ENCODE measurements around the gene ZNF479.
"Not testable (repeated sequence)": the region's sequence is repeated elsewhere in the genome, so short reads cannot be mapped to it uniquely, and the experiment has no call there.

The ZNF479 gene

DNA sequence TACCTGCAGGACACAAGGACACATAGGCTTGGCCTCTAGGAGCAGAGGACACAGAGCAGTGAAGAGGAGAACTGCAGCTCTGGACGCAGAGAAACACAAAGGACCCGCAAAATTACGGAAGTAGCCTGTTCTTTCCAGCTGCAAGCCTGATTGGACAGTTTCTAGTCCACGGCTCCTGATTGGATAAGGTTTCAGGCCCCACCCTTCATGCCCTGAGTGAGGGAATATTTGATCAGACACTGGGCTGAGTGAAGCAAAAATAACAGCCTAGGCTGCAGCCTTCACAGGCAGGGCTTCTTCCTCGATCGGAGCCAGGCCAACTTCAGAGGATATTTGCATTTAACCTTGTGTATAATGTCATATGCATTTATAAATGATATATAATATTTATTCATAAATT is at the start of gene ZNF479:
ZNF479 (minus strand) TSS at position 101 of the 400 bp plus-strand sequence. CDS start 112 bp downstream, outside the sequence.
- not testable (repeated sequence) for FAIRE-seq

DNA sequence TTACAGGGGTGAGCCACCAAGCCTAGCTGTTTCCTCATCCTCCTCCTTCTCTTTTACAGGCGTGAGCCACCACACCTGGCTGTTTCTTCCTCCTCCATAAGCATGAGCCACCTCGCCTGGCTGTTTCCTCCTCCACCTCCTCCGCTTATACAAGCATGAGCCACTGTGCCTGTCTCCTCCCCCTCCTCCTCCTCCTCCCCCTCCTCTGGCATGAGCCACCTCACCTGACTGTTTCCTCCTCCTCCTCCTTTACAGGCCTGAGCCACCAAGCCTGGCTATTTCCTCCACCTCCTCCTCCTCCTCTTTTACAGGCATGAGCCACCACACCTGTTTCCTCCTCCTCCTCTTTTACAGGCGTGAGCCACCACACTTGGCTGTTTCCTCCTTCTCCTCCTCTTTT is 49.8 kb upstream of the ZNF479 start:
- no peak for FAIRE-seq

DNA sequence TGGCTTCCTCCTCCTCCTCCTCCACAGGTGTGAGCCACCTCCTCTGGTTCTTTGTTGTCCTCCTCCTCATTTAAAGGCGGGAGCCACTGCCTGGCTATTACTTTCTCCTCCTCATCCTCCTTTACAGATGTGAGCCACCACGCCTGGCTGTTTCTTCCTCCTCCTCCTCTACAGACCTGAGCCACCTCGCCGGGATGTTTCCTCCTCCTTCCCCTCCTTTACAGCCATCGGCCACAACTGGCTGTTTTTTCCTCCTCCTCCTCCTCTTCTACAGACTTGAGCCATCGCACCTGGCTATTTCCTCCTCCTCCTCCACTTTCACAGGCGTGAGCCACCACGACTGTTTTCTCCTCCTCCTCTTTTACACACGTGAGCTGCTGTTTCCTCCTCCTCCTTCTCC is 49.0 kb upstream of the ZNF479 start:
- no peak for FAIRE-seq

DNA sequence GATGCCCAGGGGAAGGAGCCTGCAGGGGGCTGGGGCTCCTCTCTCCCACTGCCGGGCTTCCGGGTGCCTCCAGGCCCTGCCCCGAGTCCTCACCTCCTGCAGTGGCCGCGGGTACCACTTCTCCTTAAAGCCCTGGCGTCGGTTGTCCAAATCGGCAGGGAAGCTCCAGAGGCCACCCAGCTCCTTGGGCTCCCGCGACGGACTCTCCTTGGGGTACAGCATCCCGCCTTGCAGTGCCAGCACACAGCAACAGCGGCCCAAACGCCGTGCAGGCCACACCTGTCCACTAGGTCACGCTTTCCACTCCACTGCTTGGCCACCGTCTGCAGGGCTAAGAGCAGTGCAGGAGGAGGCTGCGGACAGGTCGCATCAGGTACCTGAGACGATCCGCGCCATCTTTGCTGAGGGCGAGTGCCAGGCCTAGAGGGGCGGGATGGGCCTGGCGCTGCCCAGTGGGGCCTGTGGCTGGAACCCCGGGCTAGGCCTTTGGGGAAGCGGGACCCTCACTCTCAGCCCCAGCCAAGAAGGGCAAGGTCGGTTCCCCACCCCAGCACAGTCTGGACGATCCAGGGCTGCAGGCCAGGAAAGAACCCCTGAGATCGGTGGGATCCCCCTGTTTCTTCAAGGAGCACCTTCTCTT is 47.7 kb upstream of the ZNF479 start:
- no peak for FAIRE-seq

DNA sequence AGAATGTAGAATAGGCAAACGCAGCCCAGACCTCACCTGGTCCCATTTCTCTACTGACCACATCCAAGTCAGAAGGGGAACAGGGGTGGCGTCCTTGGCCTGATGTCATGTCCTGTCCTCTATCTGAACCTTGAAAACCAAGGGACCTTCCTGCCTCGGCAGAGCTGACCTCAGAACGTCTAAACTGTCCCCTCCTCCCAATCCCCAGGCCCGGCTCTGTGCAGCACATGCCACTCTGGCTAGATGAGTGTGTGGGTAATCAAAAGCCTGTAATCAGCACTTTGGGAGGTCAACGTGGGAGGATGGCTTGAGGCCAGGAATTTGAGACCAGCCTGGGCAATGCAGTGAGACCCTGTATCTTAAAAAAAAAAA is 46.5 kb upstream of the ZNF479 start:
- FAIRE-seq: no peak

DNA sequence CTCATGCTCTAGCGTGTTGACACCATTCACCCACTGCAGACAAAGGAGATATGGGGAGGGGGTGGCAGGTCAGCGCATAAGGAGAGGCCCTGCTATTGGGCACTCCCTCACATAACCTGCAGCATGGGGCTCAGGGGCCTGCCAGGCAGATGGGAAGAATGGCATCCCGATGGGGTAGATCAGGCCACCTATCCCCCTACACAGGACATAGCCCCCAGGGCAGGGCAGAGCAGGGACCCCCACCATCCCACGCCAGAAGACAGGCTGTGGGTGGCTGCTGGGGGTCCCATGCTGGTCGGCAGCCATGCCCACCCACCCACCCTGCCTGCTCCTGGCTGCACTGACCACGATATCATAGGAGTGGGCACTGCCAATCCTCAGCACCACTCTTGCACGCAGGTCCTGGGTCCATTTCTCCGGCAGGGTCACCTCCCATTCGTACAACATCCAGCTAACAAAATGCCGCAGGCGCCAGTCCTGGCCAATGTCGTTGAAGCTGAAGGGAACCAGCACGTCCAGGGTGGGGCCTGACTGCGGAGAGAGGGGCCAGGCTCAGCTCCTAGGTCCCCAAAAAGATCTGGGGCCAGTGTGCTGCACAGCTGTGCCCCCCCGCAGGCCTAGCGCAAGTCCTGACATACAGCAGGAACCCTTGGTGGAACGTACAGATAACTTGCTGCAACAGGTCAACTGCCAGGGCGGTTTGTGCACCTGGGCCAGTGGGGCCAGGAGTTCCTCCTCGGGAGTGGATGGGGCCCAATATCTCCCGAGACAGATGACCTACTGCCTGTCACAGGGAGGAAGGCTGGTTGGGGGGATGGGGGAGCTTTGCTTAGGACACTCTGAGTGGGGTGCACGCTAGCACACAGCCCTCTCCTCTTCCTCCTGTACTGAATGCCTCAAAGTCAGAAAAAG is 45.9 kb upstream of the ZNF479 start:
- no peak for FAIRE-seq

DNA sequence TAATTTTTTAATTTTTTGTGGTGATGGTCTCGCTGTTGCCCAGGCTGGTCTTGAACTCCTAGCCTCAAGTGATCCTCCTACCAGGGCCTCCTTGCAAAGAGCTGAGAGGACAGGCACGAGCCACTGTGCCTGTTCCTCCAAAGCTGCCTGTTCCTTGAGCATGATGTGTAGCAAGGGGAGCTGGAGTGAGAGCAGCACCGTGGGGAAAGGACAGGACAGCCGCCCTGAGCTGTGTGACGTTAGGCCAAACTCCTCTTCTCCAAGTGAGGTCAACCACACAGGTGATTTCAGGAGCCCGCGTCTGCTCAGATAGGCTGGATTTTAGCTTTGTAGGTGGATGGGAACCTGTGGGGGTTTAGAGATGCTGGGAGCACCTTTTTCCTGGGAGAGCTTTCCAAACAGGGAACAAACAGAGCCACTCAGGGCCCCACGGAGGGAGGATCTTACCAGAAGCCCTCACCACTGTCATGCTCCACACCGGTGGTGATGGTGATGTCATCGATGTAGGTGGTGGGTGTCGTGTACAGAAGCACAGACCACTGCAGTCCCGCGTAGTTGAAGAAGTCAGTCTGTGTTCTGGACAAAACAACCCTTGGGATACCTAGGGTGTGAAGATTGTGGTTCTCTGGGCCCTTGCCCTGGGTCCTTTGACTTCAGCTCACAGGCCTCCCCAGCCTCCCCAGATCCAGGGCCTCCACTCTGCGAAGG is 44.8 kb upstream of the ZNF479 start:
- no peak for FAIRE-seq

DNA sequence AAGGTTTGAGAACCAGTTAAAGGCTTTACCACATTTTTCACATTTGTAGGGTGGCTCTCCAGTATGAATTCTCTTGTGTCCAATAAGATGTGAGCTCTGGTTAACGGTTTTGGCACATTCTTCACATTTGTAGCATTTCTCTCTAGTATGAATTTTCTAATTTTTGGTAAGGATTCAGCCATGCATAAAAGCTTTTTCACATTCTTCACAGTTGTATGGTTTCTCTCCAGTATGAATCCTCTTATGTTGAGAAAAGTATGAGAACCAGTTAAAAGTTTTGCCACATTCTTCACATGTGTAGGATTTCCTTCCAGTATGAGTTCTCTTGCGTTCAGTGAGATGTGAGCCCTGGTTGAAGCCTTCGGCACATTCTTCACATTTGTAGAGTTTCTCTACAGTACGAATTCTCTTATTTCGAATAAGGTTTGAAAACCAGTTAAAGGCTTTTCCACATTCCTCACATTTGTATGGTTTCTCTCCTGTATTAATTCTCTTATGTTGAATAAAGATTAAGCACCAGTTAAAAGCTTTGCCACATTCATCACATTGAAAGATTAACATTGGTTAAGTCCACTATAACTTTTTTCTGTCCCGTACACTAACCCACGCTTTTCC is 33.2 kb upstream of the ZNF479 start:
- FAIRE-seq: no peak

DNA sequence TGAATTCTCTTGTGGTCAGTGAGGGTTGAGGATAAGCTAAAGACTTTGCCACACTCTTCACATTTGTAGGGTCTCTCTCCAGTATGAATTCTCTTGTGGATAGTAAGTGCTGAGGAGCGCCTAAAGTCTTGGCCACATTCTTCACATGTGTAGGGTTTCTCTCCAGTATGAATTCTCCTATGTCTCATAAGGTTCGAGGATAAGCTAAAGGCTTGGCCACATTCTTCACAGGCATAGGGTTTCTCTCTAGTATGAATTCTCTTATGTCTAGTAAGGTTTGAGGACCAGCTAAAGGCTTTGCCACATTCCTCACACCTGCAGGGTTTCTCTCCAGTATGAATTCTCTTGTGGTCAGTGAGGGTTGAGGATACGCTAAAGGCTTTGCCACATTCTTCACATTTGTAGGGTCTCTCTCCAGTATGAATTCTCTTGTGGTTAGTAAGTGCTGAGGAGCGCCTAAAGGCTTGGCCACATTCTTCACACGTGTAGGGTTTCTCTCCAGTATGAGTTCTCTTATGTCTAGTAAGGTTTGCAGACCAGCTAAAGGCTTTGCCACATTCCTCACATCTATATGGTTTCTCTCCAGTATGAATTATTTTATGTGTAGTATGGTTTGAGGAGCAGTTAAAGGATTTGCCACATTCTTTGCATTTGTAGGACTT is 12.0 kb downstream of the ZNF479 start:
- not testable (repeated sequence) for FAIRE-seq

Data from colon (tissue), 2 donors.